Prostate gland (tissue), 2 donors: ENCODE data around the gene PIM2. TPM values are rescaled to one million over a fixed set of nuclear protein-coding genes. Genes with fewer than 3 reads are reported as not detected.
A peak's percentile ranks its signal among the peaks of the same experiment; 100 is the strongest.

Source experiments
- DNase-seq: peaks from one replicate; pipeline ENCODE4 v3.0.0-alpha.2; 2019; ENCODE audit warnings: low spot score
- H3K27ac ChIP-seq, 2 donors: fragments of 200-600 bp; sonication (generic); 2 replicates each; pipeline ENCODE4 v1.5.1; 2017 to 2019
- H3K27me3 ChIP-seq: fragments of 200-600 bp; sonication (generic); replicated peaks from 2 replicates; pipeline ENCODE4 v1.5.1; 2019; ENCODE audit not compliant: insufficient read depth
- H3K36me3 ChIP-seq, 2 donors: fragments of 200-600 bp; sonication (generic); 1 replicate in 1 of 2; 2 replicates in 1 of 2; pipeline versions ENCODE4 v1.5.1 to v1.8.1; 2017 to 2019
- H3K4me1 ChIP-seq: fragments of 200-600 bp; sonication (generic); replicated peaks from 2 replicates; pipeline ENCODE4 v1.5.1; 2019
- H3K4me3 ChIP-seq, 2 donors: fragments of 200-600 bp; sonication (generic); 2 replicates each; pipeline ENCODE4 v1.5.1; 2017 to 2019
- H3K9me3 ChIP-seq: fragments of 200-600 bp; sonication (generic); 2 replicates; pipeline ENCODE4 v1.5.1; 2017
- POLR2A ChIP-seq: fragments of 450-650 bp; IDR thresholded peaks from one replicate; pipeline ENCODE4 v1.6.1; 2016; ENCODE audit warnings: antibody characterized with exemption, mild to moderate bottlenecking
- POLR2AphosphoS5 ChIP-seq: sonication (generic); formaldehyde crosslinking; IDR thresholded peaks from one replicate; pipeline ENCODE4 v1.6.1; 2017; ENCODE audit warnings: antibody characterized with exemption
- WGBS: methylation state at CpG from one replicate; pipeline ENCODE4 v1.1.5; 2018; 5-methylcytosine and 5-hydroxymethylcytosine counted together
- intact Hi-C: fragments of 100-400 bp; cut with DNase I; formaldehyde crosslinking; loops from one replicate; pipeline ENCODE4 v1.14.2; 2022
- total RNA-seq, 2 donors: library from RNA; depleted of rRNA; stranded (reverse); fragments of >200 nt; gene quantifications; one replicate each; pipeline ENCODE4 v1.1.0, GENCODE V29; 2016
- TF ChIP-seq, protein P1 (sequence below), 4 experiments: fragments of 200-600 bp in 2 of 4; fragments of 450-650 bp in 2 of 4; sonication (generic) in 2 of 4; IDR thresholded peaks; 1 replicate in 3 of 4; 2 replicates in 1 of 4; pipeline ENCODE4 v1.5.1; 2016 to 2019; ENCODE audit warnings: antibody characterized with exemption in 4 of 4, mild to moderate bottlenecking in 2 of 4, moderate library complexity in 2 of 4

The PIM2 gene
- total RNA-seq, 2 donors from 2014 or later = 12.1 to 23.5 TPM

GRCh38 chrX:48923771-48924170 lies 4.9 kb upstream of the PIM2 start:
- Histone ChIP-seq H3K27ac (no peak overlapping the region), H3K4me1 (no peaks in the 10 kb centered on the region), H3K36me3 (no peaks in the 10 kb centered on the region), H3K4me3 (no peak overlapping the region), H3K9me3 (no peaks in the 10 kb centered on the region), H3K27me3 (no peaks in the 10 kb centered on the region)
- WGBS = 94% methylated on average over 10 of the region's 13 CpGs
- DNase-seq = no peak
- TF ChIP-seq, protein P1, sequence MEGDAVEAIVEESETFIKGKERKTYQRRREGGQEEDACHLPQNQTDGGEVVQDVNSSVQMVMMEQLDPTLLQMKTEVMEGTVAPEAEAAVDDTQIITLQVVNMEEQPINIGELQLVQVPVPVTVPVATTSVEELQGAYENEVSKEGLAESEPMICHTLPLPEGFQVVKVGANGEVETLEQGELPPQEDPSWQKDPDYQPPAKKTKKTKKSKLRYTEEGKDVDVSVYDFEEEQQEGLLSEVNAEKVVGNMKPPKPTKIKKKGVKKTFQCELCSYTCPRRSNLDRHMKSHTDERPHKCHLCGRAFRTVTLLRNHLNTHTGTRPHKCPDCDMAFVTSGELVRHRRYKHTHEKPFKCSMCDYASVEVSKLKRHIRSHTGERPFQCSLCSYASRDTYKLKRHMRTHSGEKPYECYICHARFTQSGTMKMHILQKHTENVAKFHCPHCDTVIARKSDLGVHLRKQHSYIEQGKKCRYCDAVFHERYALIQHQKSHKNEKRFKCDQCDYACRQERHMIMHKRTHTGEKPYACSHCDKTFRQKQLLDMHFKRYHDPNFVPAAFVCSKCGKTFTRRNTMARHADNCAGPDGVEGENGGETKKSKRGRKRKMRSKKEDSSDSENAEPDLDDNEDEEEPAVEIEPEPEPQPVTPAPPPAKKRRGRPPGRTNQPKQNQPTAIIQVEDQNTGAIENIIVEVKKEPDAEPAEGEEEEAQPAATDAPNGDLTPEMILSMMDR (IDR thresholded peaks at IDR 0.05) = no peak
- TF ChIP-seq POLR2AphosphoS5 (no peak), POLR2A (no peak)
- intact Hi-C loops = no loop called here

DNA sequence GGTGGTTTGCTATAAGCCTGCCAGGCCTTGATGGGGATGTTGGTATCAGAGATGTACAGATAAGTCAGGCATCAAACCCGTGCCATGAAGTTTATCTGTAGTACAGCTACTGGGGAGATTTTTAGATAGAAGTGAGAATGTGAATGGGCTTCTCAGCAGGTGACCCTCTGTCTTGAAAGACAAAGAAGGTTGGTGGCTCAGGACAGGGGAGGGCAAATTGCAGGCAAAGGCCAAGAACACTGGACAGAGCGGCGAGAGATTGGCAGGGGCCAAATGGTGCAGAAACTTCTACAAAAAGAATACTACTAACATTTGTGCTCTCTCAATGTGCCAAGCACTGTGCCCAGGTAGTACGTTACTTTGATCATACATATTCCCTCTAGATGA lies 1.9 kb upstream of the PIM2 start:
- 87% methylated on average over 4 of the region's 4 CpGs for WGBS
- no peaks in the 10 kb centered on the region for H3K9me3 ChIP-seq
- no peak for DNase-seq
- H3K27me3 ChIP-seq = no peaks in the 10 kb centered on the region
- TF ChIP-seq, protein P1 (IDR thresholded peaks at IDR 0.05) = no peak
- no peak for TF ChIP-seq POLR2A
- TF ChIP-seq POLR2AphosphoS5 = no peak
- H3K4me1 ChIP-seq = no peaks in the 10 kb centered on the region
- no peaks in the 10 kb centered on the region for H3K36me3 ChIP-seq
- intact Hi-C loops = no loop called here
- no peak overlapping the region for H3K4me3 ChIP-seq
- H3K27ac ChIP-seq = no peak overlapping the region

GRCh38 chrX:48919947-48920717 lies 1.3 kb upstream of the PIM2 start:
- Histone ChIP-seq H3K9me3 (no peaks in the 10 kb centered on the region), H3K4me3 (no peak overlapping the region), H3K36me3 (no peaks in the 10 kb centered on the region), H3K27me3 (no peaks in the 10 kb centered on the region), H3K27ac (peak overlapping the region; percentile 71 to 84), H3K4me1 (no peaks in the 10 kb centered on the region)
- 50% methylated on average over 8 of the region's 8 CpGs for WGBS
- no peak for DNase-seq
- intact Hi-C loops = loop anchor here (10.0 kb wide), 1 partner anchor 125 kb away; the partner anchor contains the start of gene TFE3
- no peak for TF ChIP-seq POLR2A
- no peak for TF ChIP-seq POLR2AphosphoS5
- TF ChIP-seq, protein P1 (IDR thresholded peaks at IDR 0.05) = no peak

DNA sequence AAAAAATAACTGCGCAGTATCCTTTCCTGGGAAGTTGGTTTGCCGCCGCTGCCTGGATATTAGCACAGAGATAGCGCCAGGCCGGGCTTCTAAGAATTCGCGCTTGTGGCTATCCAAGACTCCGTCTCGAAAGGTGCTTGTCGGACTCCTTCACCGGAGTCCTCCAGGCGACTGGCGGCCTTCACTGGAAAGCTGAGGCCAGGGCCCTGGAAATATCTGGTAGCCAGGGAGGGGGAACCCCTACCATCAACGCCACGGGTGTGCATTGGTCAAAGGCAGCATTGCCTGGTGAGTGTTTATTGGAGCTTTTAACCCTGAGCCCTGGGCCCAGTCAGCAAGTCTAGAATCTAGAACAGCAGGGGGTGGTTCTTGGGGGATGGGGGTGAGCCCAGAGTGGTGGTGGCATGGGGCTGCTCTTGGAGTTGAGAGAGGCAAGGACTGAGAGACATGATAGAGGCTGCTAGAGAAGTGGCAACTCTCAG lies 577 bp upstream of the PIM2 start:
- DNase-seq = no peak
- WGBS = 6% methylated on average over 13 of the region's 15 CpGs
- H3K36me3 ChIP-seq = no peaks in the 10 kb centered on the region
- H3K4me3 ChIP-seq = peak overlapping the region; percentile 53 to 57
- H3K9me3 ChIP-seq = no peaks in the 10 kb centered on the region
- no peaks in the 10 kb centered on the region for H3K27me3 ChIP-seq
- intact Hi-C loops = loop anchor here (10.0 kb wide), 1 partner anchor 125 kb away; the partner anchor contains the start of gene TFE3
- H3K27ac ChIP-seq = peak overlapping the region; percentile 71 to 84
- H3K4me1 ChIP-seq = no peaks in the 10 kb centered on the region
- no peak for TF ChIP-seq POLR2AphosphoS5
- TF ChIP-seq, protein P1 (IDR thresholded peaks at IDR 0.05) = no peak
- TF ChIP-seq POLR2A = no peak

DNA sequence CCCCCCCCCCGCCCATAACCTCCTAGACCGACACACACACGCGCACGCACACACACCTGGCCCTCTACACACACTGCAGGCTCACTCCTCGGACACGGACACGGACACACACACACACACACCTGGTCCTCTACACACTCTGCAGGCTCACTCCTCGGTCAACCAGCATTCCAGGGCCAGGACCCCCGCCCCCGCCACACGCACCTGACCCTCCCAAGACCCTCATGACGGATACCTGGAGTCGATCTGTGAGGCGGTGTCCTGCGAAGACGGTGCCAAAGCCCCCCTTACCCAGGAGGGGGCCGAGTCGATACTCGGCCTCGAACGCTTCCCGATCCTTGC lies 552 bp downstream of the PIM2 start:
- Histone ChIP-seq H3K4me3 (peak overlapping the region; percentile 53 to 57), H3K36me3 (no peaks in the 10 kb centered on the region), H3K4me1 (no peaks in the 10 kb centered on the region), H3K27me3 (no peaks in the 10 kb centered on the region), H3K27ac (peak overlapping the region; percentile 84), H3K9me3 (no peaks in the 10 kb centered on the region)
- no peak for DNase-seq
- TF ChIP-seq POLR2A (no peak), POLR2AphosphoS5 (no peak)
- TF ChIP-seq, protein P1 (IDR thresholded peaks at IDR 0.05) = no peak
- 2% methylated on average over 9 of the region's 23 CpGs for WGBS
- intact Hi-C loops = loop anchor here (10.0 kb wide), 1 partner anchor 127 kb away; the partner anchor contains the start of gene TFE3
